Spinal cord (tissue), 10 donors: ENCODE data around the gene DNAJC11. TPM values are rescaled to one million over a fixed set of nuclear protein-coding genes. Genes with fewer than 3 reads are reported as not detected.

Source experiments
- DNase-seq, 6 donors: peaks; one replicate each; pipeline versions ENCODE4 v3.0.0 to v3.0.0-alpha.2; 2013 to 2015; ENCODE audit warnings: low spot score in 6 of 6, low read depth in 4 of 6
- H3K27ac ChIP-seq: one replicate; pipeline ENCODE4 v1.5.1; 2013; ENCODE audit warnings: low read depth, low read length, control low read depth
- H3K27me3 ChIP-seq: one replicate; pipeline ENCODE4 v1.6.1; 2013; ENCODE audit warnings: low read length; ENCODE audit not compliant: control insufficient read depth, insufficient read depth
- H3K36me3 ChIP-seq: one replicate; pipeline ENCODE4 v1.6.1; 2013; ENCODE audit warnings: low read length; ENCODE audit not compliant: control insufficient read depth, insufficient read depth
- H3K4me1 ChIP-seq: one replicate; pipeline ENCODE4 v1.6.1; 2013; ENCODE audit warnings: low read length; ENCODE audit not compliant: control insufficient read depth, insufficient read depth
- H3K4me3 ChIP-seq: one replicate; pipeline ENCODE4 v1.5.1; 2013; ENCODE audit warnings: low read depth, low read length, control low read depth
- H3K9me3 ChIP-seq: one replicate; pipeline ENCODE4 v1.6.1; 2013; ENCODE audit warnings: low read length; ENCODE audit not compliant: control insufficient read depth, insufficient read depth
- WGBS: methylation state at CpG from one replicate; pipeline ENCODE4 v1.1.5; 2013; ENCODE audit warnings: missing lambda C conversion rate; ENCODE audit not compliant: insufficient coverage; 5-methylcytosine and 5-hydroxymethylcytosine counted together
- polyA plus RNA-seq, 2 donors: library from polyadenylated mRNA; unstranded; fragments of 120-200 nt; gene quantifications; one replicate each; pipeline ENCODE4 v1.2.1, GENCODE V29; 2013; ENCODE audit not compliant: insufficient read length in 2 of 2
- total RNA-seq, 2 donors: library from RNA; depleted of rRNA in 1 of 2; stranded (reverse); fragments of 120-200 nt in 1 of 2; fragments of >200 nt in 1 of 2; gene quantifications; one replicate each; pipeline versions ENCODE4 v1.2.3 to v1.2.4, GENCODE V29; 2013 to 2014
- donor health status: healthy.

The DNAJC11 gene
- total and polyA plus RNA-seq, 4 donors, result 32.5 to 58.5 (median 40.0) TPM

DNA sequence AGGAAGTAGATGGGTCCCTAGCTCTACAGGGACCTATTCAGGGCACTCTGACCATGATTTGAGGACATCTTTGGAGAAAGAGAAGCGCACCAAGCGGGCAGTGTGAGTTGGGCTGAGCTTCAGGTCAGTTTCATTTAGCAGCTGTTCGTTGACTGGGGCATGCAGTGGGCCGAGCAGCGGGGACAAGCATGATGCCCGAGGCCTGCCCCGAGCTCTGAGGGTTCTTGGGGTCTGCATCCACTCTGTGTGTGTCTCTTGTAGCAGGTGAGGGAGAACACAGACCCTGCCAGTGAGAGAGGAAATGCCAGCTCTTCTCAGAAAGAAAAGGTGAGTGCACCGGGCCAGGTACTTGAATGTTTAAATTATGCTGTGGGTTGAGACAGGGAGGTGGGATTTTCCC is 71.6 kb downstream of the DNAJC11 start:
- no peak overlapping the region for H3K27ac ChIP-seq
- WGBS, result 92% methylated on average over 8 of the region's 8 CpGs
- no peak overlapping the region for H3K4me3 ChIP-seq
- peaks cover 85% of the 10 kb centered on the region for H3K36me3 ChIP-seq
- H3K27me3 ChIP-seq, result no peaks in the 10 kb centered on the region
- H3K9me3 ChIP-seq, result no peaks in the 10 kb centered on the region
- H3K4me1 ChIP-seq, result peaks cover 16% of the 10 kb centered on the region
- no peak for DNase-seq

DNA sequence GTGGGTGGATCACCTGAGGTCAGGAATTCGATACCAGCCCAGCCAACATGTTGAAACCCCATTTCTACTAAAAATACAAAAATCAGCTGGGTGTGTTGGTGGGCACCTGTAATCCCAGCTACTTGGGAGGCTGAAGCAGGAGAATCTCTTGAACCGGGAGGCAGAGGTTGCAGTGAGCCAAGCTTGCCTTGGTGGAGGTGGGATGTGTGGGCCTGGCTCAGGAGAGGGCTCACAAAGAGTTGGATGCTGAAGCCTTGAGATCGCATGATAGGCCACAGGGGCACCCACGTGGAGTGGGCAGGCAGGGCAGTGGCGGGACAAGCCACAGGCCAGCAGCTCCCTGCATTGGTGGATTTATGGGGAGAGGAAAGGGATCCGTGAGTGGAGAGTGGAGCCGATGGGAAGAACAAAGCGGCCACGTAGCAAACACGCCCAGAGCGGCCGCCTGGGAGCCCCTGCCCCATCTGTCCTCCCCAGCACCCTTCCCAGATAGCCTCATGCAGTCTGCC is 72.6 kb downstream of the DNAJC11 start:
- DNase-seq, result no peak
- Histone ChIP-seq H3K36me3 (peaks cover 81% of the 10 kb centered on the region), H3K4me1 (peaks cover 23% of the 10 kb centered on the region), H3K27ac (no peak overlapping the region), H3K9me3 (no peaks in the 10 kb centered on the region), H3K4me3 (no peak overlapping the region), H3K27me3 (no peaks in the 10 kb centered on the region)
- 87% methylated on average over 10 of the region's 12 CpGs for WGBS

DNA sequence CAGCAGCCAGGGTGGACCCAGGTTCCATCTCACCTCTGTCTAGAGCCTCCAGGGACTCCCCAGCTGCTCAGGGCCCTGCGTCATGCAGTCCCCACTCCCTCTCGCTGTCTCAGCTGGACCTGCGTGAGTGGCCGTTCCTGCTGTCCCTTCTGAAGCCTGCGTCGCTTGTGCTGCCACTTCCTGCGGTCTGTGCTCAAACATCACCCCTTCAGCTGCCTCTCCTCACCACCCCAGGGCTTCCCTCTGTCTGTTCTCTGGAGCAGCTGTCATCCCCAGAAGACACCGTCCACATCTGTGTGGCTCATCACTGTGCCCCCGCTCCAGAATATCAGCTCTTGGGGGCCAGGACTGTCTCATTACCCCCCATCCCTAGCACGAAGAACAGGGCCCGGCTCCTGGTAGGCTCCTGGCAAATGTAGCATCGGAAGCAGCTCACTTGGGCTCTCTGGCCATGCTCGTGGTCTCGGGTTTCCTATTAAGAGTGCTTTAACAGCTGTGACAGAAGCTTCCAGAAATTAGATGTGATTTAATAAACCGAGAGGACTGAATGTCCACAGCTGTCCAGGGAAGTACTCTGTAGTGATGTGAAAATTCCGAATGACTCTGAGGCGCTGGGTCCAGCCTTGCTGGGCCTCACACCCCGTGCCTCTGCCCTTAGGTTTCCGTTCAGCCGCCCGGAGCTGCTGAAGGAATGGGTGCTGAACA is 73.6 kb downstream of the DNAJC11 start:
- H3K4me3 ChIP-seq, result no peak overlapping the region
- no peaks in the 10 kb centered on the region for H3K27me3 ChIP-seq
- H3K4me1 ChIP-seq, result peaks cover 23% of the 10 kb centered on the region

DNA sequence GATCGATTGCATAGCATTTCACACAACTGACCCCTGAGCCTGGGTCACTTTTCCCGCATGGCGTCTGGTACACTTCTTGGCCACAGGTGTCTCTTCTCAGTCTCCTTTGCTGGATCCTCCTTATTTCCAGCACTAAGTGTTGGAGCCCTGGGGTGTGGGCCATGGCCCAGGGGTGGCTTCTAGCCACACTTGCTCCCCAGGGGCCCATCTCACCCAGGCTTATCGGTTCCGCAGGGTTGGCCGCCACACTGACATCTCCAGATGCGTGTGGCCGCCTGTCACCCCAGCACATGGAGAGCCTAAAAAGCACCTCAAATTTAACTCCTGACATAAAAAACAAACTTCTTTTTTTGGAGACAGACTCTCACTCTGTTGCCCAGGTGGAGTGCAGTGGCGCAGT is 74.6 kb downstream of the DNAJC11 start:
- Histone ChIP-seq H3K4me3 (no peak overlapping the region), H3K36me3 (peaks cover 76% of the 10 kb centered on the region), H3K27ac (no peak overlapping the region), H3K9me3 (no peaks in the 10 kb centered on the region), H3K27me3 (no peaks in the 10 kb centered on the region), H3K4me1 (peaks cover 23% of the 10 kb centered on the region)
- WGBS, result 98% methylated on average over 7 of the region's 9 CpGs
- DNase-seq, result no peak

More for the DNA sequence above, 73.6 kb downstream of the DNAJC11 start:
- no peak for DNase-seq
- Histone ChIP-seq H3K27ac (no peak overlapping the region), H3K9me3 (no peaks in the 10 kb centered on the region), H3K36me3 (peaks cover 76% of the 10 kb centered on the region)
- 92% methylated on average over 21 of the region's 21 CpGs for WGBS

DNA sequence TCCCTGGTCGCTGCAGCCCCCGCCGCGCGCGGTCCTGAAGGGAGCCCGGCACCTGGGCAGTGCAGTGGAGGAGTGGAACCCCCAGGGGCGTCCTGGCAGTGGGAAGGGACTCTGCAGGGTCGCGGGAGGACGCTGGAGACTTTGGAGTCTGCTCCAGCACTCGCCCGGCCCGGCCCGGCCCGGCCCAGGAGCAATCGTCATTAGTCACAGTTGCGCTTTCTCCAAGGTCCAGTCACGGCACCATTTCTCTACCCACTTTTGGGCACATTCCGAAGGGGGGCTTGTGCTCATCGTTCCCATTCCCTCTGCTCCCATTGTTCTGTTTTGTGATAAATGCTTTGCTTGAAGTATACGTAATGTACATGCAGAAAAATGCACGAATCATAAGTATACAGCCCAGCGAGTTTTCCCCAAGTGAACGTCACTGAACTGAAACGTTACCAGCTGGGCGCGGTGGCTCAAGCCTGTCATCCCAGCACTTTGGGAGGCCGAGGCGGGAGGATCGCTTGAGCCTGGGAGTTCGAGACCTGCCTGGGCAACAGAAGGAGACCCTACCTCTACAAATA is 75.9 kb downstream of the DNAJC11 start:
- Histone ChIP-seq H3K36me3 (peaks cover 79% of the 10 kb centered on the region), H3K4me3 (peak overlapping the region; percentile 62), H3K27ac (peak overlapping the region; percentile 22), H3K27me3 (no peaks in the 10 kb centered on the region), H3K4me1 (peaks cover 23% of the 10 kb centered on the region), H3K9me3 (no peaks in the 10 kb centered on the region)
- WGBS, result 12% methylated on average over 25 of the region's 32 CpGs
- DNase-seq, result peak in 2 of 6 donors; percentile 32 to 45

DNA sequence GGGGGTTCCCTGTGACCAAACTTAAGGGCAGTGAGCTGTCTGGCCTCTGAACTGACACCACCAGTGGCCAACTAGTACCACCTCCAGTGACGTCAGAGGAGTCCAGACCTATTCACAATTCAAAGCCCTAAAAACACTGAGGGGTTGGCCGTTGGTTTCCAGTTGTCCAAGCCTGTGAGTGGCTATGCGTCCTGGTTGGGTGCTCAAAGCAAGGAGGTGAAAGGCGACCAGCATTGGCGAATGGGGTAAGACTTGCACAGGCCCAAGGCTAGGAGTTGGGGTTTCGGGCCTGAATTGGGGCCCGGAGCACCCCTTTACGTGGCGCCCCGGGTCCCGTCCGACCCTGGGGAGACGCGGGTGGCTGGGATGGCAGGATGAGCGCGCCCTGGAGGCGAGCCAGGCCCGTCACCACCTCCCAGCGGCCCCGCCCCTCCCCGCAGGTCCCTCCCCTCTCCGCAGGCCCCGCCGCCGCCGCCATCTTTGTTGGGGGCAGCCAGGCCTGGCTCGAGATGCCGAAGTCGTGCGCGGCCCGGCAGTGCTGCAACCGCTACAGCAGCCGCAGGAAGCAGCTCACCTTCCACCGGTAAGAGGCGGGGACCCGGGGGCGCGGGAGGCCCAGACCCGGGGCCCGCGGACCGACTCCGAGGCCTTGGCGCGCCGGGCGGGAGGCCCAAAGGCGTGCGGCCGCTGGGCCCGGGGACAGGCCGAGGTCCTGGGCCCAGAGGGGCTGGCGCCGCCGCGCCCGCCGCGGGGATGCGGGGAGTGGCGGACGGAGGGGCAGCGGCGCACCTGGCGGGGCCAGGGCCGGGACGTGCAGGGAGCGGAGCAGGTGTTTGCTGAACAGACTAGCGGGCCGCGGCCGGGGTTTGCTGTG is 76.7 kb downstream of the DNAJC11 start, which contains the start of gene THAP3:
TSS of gene THAP3 (plus strand) at position 159 of the 874 bp plus-strand sequence. CDS start at position 510, 351 bp downstream.
- peak within 1 kb of the TSS; percentile 62 for H3K4me3 ChIP-seq

DNA sequence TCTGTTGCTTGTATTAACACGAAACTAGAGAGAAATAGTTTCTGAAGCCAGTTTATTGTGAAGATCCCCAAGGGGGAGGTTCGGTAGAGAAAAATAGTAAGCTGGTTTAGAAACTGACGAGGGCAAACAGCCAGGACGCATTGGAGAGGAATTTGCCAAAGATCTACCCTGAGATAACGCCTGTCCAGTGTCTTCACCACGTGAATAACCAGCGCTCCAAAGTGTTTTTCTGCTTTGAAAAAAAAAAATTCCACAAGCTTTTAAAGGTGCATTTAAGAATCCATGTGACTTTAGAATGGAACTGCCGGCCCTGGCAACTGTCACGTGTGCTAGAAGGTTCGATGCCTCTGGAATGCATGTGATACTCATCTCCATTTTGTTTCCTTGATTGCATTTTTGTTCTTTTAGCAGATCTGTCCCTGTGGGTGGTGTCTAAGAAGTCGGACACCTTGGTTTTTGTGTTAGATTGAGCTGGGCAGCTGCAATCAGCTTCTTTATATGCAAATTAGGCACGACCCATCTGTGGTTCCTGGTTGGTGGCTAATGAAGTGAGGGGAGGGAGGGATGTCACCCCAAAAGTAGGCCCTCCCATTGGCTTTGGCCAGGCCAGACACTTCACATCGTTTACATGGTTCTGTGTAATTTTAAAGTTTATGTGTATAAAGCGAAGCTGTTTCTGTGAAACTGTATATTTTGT is 78.2 kb downstream of the DNAJC11 start:
- Histone ChIP-seq H3K27me3 (no peaks in the 10 kb centered on the region), H3K27ac (no peak overlapping the region), H3K4me1 (peaks cover 23% of the 10 kb centered on the region), H3K4me3 (no peak overlapping the region), H3K36me3 (peaks cover 76% of the 10 kb centered on the region), H3K9me3 (no peaks in the 10 kb centered on the region)
- no peak for DNase-seq
- 69% methylated on average over 12 of the region's 14 CpGs for WGBS

More for the DNA sequence above, 76.7 kb downstream of the DNAJC11 start, which contains the start of gene THAP3:
- peak in 3 of 6 donors; percentile 44 to 95 (median 95) for DNase-seq
- no peaks in the 10 kb centered on the region for H3K27me3 ChIP-seq
- no peaks in the 10 kb centered on the region for H3K9me3 ChIP-seq
- under 1% methylated on average over 72 of the region's 73 CpGs for WGBS
- peaks cover 23% of the 10 kb centered on the region for H3K4me1 ChIP-seq
- H3K36me3 ChIP-seq, result peaks cover 79% of the 10 kb centered on the region
- peak within 1 kb of the TSS; percentile 84 for H3K27ac ChIP-seq

DNA sequence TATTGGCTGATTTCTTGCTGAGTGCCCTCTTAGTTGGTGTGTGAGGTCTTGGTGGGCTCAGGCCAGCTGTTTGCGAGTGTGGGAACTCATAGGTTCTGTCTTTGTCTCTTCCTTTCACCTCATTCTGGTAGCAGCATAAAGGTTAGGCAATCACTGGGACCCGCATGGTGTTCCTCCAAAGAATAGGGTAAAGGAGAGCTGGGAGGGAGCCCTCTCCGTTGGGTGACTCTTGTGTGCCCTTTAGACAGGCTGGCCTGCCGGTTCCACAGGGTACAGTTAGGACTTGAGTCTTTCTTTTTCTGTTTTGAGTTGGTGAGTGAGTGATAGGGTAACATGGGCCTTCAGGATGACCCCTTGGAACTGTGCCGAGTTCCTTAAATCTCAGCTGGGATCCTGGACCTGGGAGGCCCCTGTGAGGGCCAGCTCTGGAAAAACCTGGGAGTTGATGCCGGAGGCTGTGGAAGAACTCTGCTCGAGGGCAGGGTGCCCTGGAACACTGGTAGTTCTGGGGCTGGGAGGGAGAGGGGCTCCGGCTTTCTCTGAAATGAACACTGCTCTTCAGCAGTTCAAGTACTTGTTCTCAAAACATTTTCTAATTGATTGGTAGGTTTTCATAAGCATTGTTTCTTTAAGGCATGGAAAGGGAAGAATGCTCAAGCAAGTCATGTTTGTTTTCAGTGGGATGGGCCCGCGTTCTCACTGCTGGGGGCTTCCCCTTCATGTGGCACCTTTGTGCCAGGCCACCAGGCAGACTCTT is 79.0 kb downstream of the DNAJC11 start:
- Histone ChIP-seq H3K27me3 (no peaks in the 10 kb centered on the region), H3K36me3 (peaks cover 74% of the 10 kb centered on the region), H3K27ac (no peak overlapping the region), H3K4me1 (peaks cover 19% of the 10 kb centered on the region), H3K9me3 (no peaks in the 10 kb centered on the region), H3K4me3 (no peak overlapping the region)
- DNase-seq, result no peak
- 96% methylated on average over 5 of the region's 10 CpGs for WGBS
